GM18517 (cell line): Measurements from ENCODE around the gene CARS2.
A peak's percentile ranks its signal among the peaks of the same experiment; 100 is the strongest.

Experiments
- ATAC-seq: cut with Tn5 transposase; IDR thresholded peaks from one replicate; pipeline ENCODE4 v1.9.1; 2021; ENCODE audit warnings: mild to moderate bottlenecking, moderate library complexity; ENCODE audit not compliant: unreplicated experiment

CARS2 gene

GRCh38 chr13:110653271-110653670 is 52.6 kb downstream of the CARS2 start:
- ATAC-seq, result no peak

- no peak for ATAC-seq
These were observed 53.2 kb downstream of the CARS2 start for GRCh38 chr13:110652764-110653163.

GRCh38 chr13:110652231-110652730 is 53.6 kb downstream of the CARS2 start:
- ATAC-seq, result no peak

- ATAC-seq, result no peak
These were observed 54.1 kb downstream of the CARS2 start for GRCh38 chr13:110651726-110652230.

GRCh38 chr13:110651271-110651670 is 54.6 kb downstream of the CARS2 start:
- ATAC-seq, result no peak

GRCh38 chr13:110650436-110650835 is 55.5 kb downstream of the CARS2 start:
- no peak for ATAC-seq

- ATAC-seq, result no peak
These were observed 56.4 kb downstream of the CARS2 start for GRCh38 chr13:110649551-110649950.

GRCh38 chr13:110648848-110649421 is 57.0 kb downstream of the CARS2 start:
- ATAC-seq, result no peak

- ATAC-seq, result no peak
These were observed 57.6 kb downstream of the CARS2 start for GRCh38 chr13:110648146-110648819.

- ATAC-seq, result no peak
These were observed 58.6 kb downstream of the CARS2 start for GRCh38 chr13:110647365-110647737.

- ATAC-seq, result no peak
These were observed 59.2 kb downstream of the CARS2 start for GRCh38 chr13:110646442-110647364.

GRCh38 chr13:110645750-110646149 is 60.2 kb downstream of the CARS2 start:
- no peak for ATAC-seq

- ATAC-seq, result peak; percentile 71
These were observed 60.9 kb downstream of the CARS2 start for GRCh38 chr13:110644892-110645521.

- ATAC-seq, result no peak
These were observed 62.0 kb downstream of the CARS2 start for GRCh38 chr13:110643768-110644421.

GRCh38 chr13:110643324-110643723 is 62.6 kb downstream of the CARS2 start:
- ATAC-seq, result no peak

GRCh38 chr13:110642291-110642981 is 63.5 kb downstream of the CARS2 start:
- no peak for ATAC-seq

GRCh38 chr13:110641055-110642015 is 64.6 kb downstream of the CARS2 start:
- ATAC-seq, result no peak

GRCh38 chr13:110640591-110641029 is 65.3 kb downstream of the CARS2 start:
- no peak for ATAC-seq

GRCh38 chr13:110639935-110640334 is 66.0 kb downstream of the CARS2 start:
- ATAC-seq, result no peak
